NCI-H524 treated with DMSO at 0.1 percent for 48 hours (cell line): ENCODE data around the gene EIF3M.

Experiments
- DNase-seq: peaks from one replicate; lab custom pipeline; 2025; lab: John Stamatoyannopoulos, UW

EIF3M gene

GRCh38 chr11:32583459-32584271 lies at the start of gene EIF3M:
Gene EIF3M (plus strand): TSS chr11:32583831. CDS start chr11:32583888, 57 bp downstream.
- peak; percentile 46 for DNase-seq

- DNase-seq = no peak
Measured at GRCh38 chr11:32538804-32539203, 44.8 kb upstream of the EIF3M start.

GRCh38 chr11:32549611-32550187 lies 33.9 kb upstream of the EIF3M start:
- no peak for DNase-seq

GRCh38 chr11:32550207-32550606 lies 33.4 kb upstream of the EIF3M start:
- no peak for DNase-seq

- DNase-seq = no peak
Measured at GRCh38 chr11:32555091-32555490, 28.5 kb upstream of the EIF3M start.

DNA sequence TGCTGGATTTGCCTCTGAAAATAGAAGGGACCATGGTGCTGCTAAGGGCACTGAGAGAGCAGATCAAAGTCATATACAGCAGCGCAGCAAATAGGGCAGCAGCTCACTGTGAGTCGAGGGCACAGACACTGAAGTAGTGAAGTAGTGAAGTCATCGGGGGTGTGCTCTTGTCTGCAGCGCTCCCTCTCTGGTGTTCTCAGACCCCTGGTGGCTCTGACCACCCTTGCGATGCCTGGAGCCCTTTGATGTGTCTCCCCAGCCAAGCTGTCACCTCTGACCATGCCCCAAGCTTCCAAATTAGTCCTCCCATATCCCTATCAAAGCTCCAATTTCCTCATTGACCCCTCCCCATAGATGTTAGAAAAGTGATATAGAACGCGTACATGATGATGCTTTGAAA lies 27.7 kb upstream of the EIF3M start:
- no peak for DNase-seq

GRCh38 chr11:32561835-32562234 lies 21.8 kb upstream of the EIF3M start:
- no peak for DNase-seq

DNA sequence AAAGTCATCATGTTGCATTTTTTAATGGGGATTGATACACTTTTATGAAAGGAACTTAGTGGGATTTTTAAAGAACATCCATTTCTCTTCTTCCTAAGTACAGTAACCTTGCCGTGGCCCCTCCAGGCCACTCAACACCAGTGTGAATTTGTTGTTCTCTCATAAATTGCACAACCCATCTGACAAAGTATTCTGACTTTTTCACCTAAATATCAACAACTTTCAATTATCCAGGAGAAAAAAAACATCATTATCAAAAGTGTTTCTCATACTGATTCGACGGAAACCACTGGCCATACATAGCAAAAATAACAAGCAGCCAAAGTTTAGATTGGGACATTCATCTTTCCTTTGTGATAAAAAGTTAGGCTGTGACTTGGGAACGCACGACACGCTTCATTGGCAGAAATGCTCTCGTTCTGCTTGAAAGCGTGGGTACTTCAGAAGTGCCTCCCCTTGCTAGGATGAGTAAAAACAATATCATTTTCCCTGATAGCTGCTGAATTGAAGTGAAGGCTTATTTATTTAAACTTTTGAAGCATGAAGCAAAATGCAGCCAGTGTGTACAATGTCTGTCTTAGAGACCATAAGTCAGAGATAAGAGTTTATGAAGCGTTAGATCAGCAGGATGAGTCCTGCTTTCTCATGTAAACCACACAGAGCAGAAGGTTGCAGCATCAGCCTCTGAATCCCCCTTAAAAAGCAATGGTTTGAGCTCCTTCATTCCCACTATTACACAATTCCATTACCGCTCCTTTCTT lies 20.6 kb upstream of the EIF3M start:
- DNase-seq = no peak

DNA sequence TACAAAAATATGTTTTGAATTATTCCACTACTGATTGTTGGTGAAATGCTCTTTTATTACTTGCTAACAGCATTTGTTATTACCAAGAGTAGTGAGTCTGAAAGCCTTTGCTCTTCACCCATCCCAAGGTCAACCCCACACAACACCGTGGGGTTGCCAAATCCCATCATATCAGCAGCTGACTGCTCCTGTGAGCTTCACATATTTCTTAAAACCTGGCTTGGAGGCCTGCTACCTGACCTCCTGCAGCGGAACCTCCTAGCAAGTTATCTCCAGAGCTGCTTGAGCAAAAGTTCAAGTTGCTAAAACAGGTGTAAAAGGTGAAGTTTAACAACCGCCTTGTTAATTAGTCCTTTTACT lies 20.1 kb upstream of the EIF3M start:
- DNase-seq = no peak

GRCh38 chr11:32566517-32566916 lies 17.1 kb upstream of the EIF3M start:
- no peak for DNase-seq

- no peak for DNase-seq
Measured at GRCh38 chr11:32567154-32567553, 16.5 kb upstream of the EIF3M start.

GRCh38 chr11:32569313-32569881 lies 14.2 kb upstream of the EIF3M start:
- DNase-seq = no peak

GRCh38 chr11:32571039-32571438 lies 12.6 kb upstream of the EIF3M start:
- DNase-seq = no peak

DNA sequence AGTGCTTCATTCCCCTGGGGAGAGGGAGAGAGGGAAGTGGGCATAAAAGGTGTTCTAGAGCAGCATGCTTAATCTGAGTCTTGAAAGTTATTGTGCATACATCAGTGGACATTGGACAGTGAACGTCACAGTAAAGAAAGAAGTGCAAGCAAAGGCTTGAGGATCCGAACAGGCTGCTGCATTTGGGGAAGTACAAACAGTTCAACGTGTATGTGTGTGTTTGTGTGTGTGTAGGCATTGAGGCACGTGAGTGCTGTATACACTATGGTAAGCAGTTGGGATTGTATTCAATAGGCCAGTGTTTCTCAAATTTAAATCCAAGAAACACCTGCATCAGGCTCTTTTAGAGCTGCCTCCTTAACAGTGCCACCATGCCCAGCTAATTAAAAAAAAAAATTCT lies 10.4 kb upstream of the EIF3M start:
- DNase-seq = no peak

DNA sequence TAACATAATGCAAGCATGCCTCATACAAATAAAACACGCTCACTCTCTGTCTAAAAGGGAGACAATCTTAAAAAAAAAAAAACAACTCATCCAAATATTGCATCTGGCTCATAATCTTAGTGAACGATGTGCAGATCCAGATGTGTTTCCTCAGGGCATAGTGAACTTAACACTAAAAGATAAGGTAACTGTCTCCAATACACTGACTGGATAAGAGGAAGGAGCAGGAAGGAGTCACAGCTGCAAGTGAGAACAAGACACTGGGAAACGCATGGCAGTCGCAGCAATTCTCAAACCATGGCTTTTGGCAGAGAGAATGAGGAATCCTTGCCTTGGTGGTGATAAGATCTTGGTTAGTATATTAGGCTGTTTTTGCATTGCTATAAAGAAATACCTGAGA lies 9.2 kb upstream of the EIF3M start:
- DNase-seq = no peak

DNA sequence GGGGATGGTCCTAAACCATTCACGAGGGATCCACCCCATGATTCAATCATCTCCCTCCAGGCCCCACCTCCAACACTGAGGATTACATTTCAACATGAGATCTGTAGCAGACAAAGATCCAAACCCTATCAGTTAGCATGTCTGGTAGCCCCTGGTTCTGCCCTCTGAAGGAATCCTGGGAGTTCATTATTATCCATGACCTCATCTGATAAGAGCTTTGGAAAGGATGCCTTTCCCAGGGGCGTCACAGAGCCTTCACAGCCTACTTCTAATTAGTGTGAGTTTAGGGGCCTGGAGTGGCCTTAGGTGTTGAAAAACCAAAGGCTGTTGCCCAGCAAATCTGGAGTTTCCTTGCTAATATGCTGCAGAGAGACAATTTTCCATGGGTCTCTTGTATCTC lies 8.6 kb upstream of the EIF3M start:
- no peak for DNase-seq

DNA sequence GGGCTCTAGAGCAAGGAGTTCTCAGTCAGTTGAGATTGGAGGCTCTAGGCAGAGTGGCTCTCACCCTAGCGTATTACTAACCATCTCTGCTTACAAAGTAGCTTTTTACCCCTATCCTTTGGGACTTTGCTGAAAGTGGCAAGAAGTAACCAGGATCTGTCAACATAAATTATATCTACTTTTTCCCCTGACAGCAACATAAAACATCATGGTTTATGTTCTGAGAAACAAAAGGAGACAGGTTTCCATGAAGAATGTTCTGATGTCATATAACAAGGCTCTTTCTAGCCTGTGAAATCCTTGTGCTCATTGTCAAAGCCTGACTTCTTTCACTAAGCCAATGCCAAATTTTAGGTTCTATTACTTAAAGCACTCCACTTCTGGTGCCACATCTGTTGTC lies 7.2 kb upstream of the EIF3M start:
- no peak for DNase-seq

DNA sequence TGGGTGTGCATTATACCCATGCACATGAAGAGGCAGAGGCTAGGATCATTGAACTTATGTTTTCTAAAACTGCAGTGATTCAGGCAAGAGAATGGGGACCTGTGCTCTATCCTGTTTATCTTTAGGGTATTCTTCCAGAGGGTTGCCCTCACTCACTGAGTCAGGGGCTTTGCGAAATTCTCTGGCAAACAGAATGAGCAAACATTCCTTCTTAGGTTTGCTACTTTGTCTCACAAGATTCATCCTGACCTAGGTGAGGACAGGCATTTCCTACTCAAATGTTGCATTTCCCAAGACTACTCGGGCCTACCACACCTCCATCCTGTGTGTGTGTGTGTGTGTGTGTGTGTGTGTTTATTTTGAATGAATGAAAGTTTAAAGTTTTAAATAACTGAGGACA lies 2.7 kb upstream of the EIF3M start:
- DNase-seq = no peak

DNA sequence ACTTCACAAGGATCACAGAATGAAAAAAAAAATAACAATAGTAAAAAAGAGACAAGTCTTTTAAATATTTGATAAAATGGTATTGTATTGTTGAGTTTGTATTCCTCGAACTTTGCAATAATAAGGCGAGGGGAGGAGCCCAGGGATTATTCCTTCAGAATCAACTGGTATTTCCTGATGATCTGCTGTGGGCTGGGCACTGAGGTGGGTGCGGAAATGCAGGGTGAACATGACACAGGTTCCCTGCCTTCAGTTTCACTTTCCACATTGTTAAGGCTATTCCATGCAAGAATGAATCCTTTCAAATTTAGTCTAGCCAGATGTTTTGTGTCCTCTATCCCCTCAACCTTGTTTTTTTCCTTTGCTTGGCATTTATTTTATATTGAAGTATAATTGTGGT lies 2.1 kb upstream of the EIF3M start:
- DNase-seq = no peak

DNA sequence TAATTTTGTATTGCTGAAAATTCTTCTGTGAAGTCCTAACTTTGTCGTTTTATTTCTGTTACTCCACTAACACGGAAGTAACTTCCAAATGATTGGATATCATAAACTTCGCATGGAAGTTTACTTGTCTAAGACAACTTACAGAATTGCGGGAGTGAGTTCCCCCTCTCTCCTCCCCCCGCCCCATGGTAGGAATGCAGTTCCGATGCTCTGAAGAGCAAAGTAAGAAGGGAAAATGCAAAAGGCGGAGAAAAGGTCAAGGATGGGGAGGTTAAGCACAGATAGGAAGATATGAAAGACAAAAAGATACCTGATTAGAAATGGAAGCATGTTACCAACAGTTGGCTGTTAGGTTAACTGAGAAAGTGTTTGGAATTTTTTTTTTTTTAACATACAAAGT lies 1.3 kb downstream of the EIF3M start:
- DNase-seq = no peak

GRCh38 chr11:32586576-32587190 lies 3.1 kb downstream of the EIF3M start:
- no peak for DNase-seq

DNA sequence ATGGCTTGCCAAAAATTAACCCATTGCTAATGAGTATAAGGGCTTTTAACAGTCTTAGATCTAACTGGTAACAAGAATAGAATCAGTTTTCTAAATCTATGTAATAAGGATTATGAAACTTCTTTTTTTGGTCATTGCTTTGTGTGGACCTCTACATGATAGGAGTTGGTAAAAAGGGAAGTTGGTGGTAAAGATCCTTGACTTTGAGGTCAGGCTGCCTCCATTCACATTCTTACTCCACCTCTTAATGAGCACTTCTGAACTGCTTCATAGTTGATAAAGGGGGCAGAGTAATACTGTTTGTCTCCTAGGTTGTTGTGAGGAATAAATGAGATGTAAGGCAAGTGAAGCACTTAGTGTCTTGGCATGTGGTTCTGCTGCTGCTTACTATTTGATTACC lies 10.6 kb downstream of the EIF3M start:
- no peak for DNase-seq
